Measurements from ENCODE around the gene CAMSAP3. TPM values are rescaled to one million over a fixed set of nuclear protein-coding genes. Genes with fewer than 3 reads are reported as not detected.

Gene CAMSAP3
- total and polyA plus RNA-seq, 12 donors, result 0.61 to 18.9 (median 6.0) TPM

DNA sequence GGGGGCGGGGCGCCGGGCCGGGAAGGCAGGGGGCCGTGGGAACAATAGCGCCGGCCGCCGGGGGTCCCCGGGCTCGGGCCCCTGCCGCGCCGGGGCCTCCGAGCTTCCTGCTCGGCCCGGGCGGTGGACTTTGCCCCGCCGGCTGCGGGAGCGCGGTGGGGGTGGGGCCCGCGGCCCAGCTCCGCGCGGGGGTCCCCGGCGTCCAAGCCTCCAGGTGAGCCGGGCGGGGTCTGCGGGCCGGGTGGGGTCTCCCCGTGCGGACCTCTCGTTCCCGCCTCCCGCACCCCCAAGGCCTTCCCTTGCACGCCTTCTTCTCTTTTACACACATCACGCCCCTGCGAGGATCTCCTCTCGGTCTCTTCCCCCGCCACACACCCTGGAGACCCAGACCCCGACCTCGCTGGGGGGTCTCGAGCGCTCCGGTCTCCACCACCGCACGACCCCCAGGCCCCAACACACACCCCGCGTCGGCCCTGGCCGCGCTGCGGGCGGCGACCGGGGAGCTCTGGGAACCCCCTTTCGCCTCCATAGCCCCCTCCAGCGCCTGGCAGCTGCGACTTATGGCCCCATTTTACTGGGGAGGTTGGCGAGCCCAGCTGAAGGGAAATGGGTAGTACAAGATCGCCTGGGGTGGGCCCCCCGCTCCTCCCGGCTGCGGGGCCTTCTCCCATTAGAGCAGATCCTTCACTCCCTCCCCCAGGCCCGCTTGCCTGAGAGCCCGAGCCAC, 711 bp downstream of the CAMSAP3 start:
- WGBS, 4 donors, result 3 to 7% (median 6%) methylated on average over 13 to 68 of the region's 70 CpGs
- H3K9me3 ChIP-seq (replicated peaks in 1 of 3), result no peaks in the 10 kb centered on the region
- peaks cover 3% of the 10 kb centered on the region for H3K27me3 ChIP-seq
- no peak for TF ChIP-seq CTCF (IDR thresholded peaks at IDR 0.05)
- no peak for TF ChIP-seq POLR2A (IDR thresholded peaks at IDR 0.05)
- no peak overlapping the region for H3K27ac ChIP-seq
- H3K4me1 ChIP-seq (replicated peaks in 1 of 2), result peaks cover 0 to 5% of the 10 kb centered on the region in 2 donors
- peak overlapping the region in 1 of 4 donors; percentile 64 for H3K4me3 ChIP-seq
- intact Hi-C loops (cut with DNase I), result no loop called here
- no peak for DNase-seq
- no peaks in the 10 kb centered on the region for H3K36me3 ChIP-seq (replicated peaks in 1 of 2)

DNA sequence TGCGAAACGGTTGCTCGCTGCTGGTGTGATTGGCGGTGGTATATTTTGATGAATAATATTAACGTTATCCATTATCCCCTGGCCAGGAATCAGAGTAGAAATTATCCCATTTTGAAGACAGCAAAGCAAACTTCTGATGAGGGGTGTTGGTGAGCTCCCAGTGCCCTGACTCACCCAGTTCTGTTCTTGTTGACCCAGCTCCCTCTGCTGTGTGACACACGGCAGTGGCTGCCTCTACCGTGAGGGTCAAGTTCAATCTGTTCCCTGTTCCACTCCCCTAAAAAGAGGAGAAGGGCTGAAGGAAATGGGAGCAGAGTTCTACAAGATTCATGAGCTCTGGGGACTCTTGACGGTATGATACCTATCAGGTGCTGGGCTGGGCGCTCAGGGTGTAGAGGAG, 2.0 kb downstream of the CAMSAP3 start:
- no peak for TF ChIP-seq POLR2A (IDR thresholded peaks at IDR 0.05)
- TF ChIP-seq CTCF (IDR thresholded peaks at IDR 0.05), result no peak
- Histone ChIP-seq H3K4me3 (no peak overlapping the region), H3K27ac (no peak overlapping the region), H3K36me3 (replicated peaks in 1 of 2) (no peaks in the 10 kb centered on the region), H3K4me1 (replicated peaks in 1 of 2) (peaks cover 0 to 12% of the 10 kb centered on the region in 2 donors), H3K27me3 (peaks cover 3% of the 10 kb centered on the region), H3K9me3 (replicated peaks in 1 of 3) (no peaks in the 10 kb centered on the region)
- intact Hi-C loops (cut with DNase I), result no loop called here
- WGBS, 4 donors, result 76 to 81% (median 78%) methylated on average over 9 of the region's 9 CpGs
- no peak for DNase-seq

DNA sequence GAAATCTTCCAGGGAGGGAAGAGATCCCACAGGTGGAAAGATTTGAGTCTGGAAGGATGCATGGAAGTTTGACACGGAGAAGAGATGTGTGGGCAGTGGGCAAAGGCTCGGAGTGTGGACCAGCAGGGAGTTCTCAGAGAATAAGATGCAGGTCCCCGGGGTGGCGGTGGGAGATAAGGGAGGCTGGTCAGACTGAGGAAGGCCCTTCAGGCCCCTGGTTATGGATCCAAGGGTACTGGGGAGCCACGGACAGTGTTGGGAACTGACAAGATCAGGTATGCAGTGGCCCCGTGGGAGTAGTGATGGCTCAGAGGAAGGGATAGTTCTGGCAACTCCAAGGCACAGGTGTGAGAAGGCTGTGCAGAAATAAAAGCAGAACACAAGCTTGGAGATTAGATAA, 2.5 kb downstream of the CAMSAP3 start:
- peaks cover 0 to 13% of the 10 kb centered on the region in 2 donors for H3K4me1 ChIP-seq (replicated peaks in 1 of 2)
- H3K27me3 ChIP-seq, result peaks cover 3% of the 10 kb centered on the region
- no peak overlapping the region for H3K27ac ChIP-seq
- intact Hi-C loops (cut with DNase I), result no loop called here
- WGBS, 4 donors, result 76 to 87% (median 82%) methylated on average over 6 of the region's 6 CpGs
- no peaks in the 10 kb centered on the region for H3K36me3 ChIP-seq (replicated peaks in 1 of 2)
- no peak for TF ChIP-seq CTCF (IDR thresholded peaks at IDR 0.05)
- no peak overlapping the region for H3K4me3 ChIP-seq
- DNase-seq, result no peak
- no peaks in the 10 kb centered on the region for H3K9me3 ChIP-seq (replicated peaks in 1 of 3)

- intact Hi-C loops (cut with DNase I), result no loop called here
- Histone ChIP-seq H3K4me1 (replicated peaks in 1 of 2) (peaks cover 0 to 13% of the 10 kb centered on the region in 2 donors), H3K27ac (no peak overlapping the region), H3K36me3 (replicated peaks in 1 of 2) (no peaks in the 10 kb centered on the region), H3K4me3 (no peak overlapping the region), H3K27me3 (no peaks in the 10 kb centered on the region), H3K9me3 (replicated peaks in 1 of 3) (no peaks in the 10 kb centered on the region)
- no peak for TF ChIP-seq POLR2A (IDR thresholded peaks at IDR 0.05)
- no peak for TF ChIP-seq CTCF (IDR thresholded peaks at IDR 0.05)
- DNase-seq, result no peak
Measured at GRCh38 chr19:7600721-7601120, 5.1 kb downstream of the CAMSAP3 start.

All from adrenal gland (tissue), 12 donors.